H1 (cell line): Measurements from ENCODE around the gene ACTR6. TPM values are rescaled to one million over a fixed set of nuclear protein-coding genes. Genes with fewer than 3 reads are reported as not detected.

Source experiments
- BACH1 ChIP-seq: IDR thresholded peaks from 2 replicates; pipeline ENCODE4 v1.6.1; 2012; ENCODE audit warnings: low read length, improper control_type of control experiment
- CHD1 ChIP-seq: IDR thresholded peaks from 2 replicates; pipeline ENCODE4 v1.6.1; 2012; ENCODE audit warnings: low read depth, low read length, improper control_type of control experiment
- SRF ChIP-seq: IDR thresholded peaks from 2 replicates; pipeline ENCODE4 v1.6.1; 2011; ENCODE audit warnings: mild to moderate bottlenecking, low read depth, low read length, moderate library complexity
- polyA plus RNA-seq, 7 experiments: library from polyadenylated mRNA; depleted of rRNA in 3 of 7; stranded (reverse) in 5 of 7; unstranded in 2 of 7; fragments of >200 nt in 5 of 7; fragments of 200-250 nt in 2 of 7; gene quantifications; 1 replicate in 5 of 7; 2 replicates in 1 of 7; 4 replicates in 1 of 7; pipeline versions ENCODE4 v1.2.1 to v1.2.3, GENCODE V29; 2011 to 2013; ENCODE audit warnings: missing spikeins in 2 of 7, mixed read lengths in 2 of 7
- total RNA-seq: library from RNA; stranded (reverse); fragmentation: NEBNext Ultra II Directional; extraction: Animal tissue kit (Norgen Biotek cat#: 25700); gene quantifications from 2 replicates; pipeline ENCODE4 v1.2.1, GENCODE V29; 2021
- TF ChIP-seq, protein P1 (sequence below): IDR thresholded peaks from 2 replicates; pipeline ENCODE4 v1.6.1; 2012; ENCODE audit warnings: low read length, inconsistent platforms

The ACTR6 gene
- total and polyA plus RNA-seq, 2 of the 8 experiments (the other 6 are each of a cell fraction or from before 2014, with no cell fraction given): 10.2 to 36.8 TPM

DNA sequence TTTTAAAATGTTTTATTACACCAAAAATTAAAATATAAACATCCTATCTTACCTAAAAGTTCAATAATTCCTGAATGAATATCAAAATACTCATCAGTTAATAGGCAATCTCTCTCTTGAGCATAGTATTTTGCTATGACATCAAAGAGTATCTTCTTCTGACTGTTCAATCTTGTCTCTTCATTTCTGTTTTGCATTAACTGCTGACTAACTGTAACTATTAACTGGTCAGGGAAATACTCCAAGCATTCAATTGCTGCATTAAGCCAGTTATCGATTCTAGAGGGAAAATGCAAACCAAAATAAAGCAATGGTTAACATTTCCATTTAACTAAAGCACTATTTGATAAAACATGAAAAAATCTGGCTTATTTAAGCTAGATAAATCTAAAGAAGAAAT is 52.8 kb downstream of the ACTR6 start (continued):
- TF ChIP-seq CHD1 (no peak), BACH1 (no peak), SRF (no peak)
- TF ChIP-seq, protein P1, sequence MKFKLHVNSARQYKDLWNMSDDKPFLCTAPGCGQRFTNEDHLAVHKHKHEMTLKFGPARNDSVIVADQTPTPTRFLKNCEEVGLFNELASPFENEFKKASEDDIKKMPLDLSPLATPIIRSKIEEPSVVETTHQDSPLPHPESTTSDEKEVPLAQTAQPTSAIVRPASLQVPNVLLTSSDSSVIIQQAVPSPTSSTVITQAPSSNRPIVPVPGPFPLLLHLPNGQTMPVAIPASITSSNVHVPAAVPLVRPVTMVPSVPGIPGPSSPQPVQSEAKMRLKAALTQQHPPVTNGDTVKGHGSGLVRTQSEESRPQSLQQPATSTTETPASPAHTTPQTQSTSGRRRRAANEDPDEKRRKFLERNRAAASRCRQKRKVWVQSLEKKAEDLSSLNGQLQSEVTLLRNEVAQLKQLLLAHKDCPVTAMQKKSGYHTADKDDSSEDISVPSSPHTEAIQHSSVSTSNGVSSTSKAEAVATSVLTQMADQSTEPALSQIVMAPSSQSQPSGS: no peak
